ENCODE data around the gene KCNQ1OT1.

The KCNQ1OT1 gene

DNA sequence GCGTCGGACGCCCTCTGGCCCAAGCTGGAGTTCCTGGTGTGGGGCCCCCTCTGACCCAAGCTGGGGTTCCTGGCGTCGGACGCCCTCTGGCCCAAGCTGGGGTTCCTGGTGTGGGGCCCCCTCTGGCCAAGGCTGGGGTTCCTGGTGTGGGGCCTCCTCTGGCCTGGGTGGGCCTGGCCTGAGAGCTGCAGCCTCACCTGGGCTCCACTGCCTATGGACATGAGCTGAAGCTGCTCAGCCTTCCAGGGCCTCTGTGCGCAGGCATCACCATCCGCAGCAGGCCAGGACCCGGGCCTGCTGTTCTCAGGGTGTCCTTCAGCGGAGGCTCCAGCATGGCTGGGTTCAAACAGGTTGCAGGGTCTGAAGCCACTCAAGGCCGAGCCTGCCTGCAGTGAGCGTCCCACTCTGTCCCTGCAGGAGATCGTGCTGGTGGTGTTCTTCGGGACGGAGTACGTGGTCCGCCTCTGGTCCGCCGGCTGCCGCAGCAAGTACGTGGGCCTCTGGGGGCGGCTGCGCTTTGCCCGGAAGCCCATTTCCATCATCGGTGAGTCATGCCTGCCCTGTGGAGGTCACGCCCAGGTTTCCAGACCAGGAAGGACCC is 129.5 kb downstream of the KCNQ1OT1 start:
- no peak for DNase-seq (ENCODE audit: low read depth)

DNA sequence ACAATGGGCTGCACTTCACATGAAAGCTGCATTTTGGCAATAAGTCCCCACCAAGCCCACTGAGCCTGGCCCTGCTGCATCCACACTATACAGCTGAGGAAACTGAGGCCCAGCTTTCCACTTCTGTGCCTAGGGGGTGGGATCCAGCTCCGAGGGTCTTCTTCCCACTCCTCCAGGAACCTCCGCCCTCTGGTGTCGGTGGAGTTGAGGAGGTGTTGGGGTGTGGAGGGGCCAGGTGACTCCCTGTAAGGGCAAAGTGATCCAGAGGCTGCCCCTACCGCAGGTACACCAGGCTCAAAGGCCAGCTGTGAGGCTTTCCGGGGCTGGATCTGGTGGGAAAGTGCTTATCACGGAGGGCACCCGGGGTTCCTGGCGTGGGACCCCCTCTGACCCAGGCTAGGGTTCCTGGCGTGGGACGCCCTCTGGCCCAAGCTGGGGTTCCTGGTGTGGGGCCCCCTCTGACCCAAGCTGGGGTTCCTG is 130.0 kb downstream of the KCNQ1OT1 start:
- DNase-seq (ENCODE audit: low read depth) = no peak

DNA sequence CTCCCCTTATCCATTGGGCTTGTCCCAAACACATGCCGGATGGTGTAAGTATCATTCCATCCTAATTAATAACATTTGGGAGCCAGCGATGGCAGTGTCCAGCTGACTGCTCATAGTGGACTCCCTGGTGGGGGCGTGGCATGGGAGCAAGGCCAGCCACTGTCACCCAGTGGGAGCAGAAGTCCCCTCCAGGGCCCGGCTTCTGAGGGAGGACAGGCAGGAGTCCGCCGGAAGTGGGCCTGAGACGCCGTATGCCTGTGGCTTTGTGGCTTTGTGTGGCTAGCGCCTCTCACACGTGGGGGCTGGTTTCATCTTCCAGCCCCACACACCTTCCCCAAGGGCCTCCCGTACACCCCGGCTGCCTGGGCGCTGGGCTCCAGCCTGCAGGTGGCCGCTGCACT is 130.5 kb downstream of the KCNQ1OT1 start:
- peak; percentile 57 for DNase-seq (ENCODE audit: low read depth)

DNA sequence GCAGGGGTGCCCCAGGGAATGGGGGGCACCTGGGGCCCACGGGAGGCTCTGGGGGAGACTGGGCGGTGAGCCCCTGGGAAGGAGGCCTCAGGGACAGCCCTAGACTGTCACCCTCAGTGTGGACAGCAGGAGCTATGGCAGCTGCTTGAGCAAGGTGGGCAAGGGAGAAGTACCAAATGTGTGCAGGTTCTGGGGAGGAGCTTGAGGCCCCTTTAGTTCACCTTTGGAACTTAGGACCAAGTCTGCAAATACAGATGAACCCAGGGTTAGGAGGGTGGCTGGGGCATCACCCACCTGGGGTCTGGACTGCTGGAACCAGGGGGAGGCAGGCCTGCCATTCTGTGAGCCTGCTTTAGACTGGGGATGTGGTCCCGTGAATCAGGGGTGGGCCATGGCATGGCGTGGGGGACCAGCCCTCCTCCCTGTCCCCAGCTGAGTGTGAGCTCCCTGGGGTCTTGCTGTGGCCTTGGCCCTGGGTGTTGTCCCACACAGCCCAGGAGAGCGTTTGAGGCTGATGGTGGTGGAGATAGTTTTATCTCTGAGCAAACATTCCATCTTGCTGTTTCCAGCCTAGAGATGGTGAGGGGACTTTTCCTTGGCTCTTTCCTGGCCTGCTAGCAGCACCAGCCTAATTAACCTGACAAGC is 132.6 kb downstream of the KCNQ1OT1 start:
- DNase-seq (ENCODE audit: low read depth) = no peak

DNA sequence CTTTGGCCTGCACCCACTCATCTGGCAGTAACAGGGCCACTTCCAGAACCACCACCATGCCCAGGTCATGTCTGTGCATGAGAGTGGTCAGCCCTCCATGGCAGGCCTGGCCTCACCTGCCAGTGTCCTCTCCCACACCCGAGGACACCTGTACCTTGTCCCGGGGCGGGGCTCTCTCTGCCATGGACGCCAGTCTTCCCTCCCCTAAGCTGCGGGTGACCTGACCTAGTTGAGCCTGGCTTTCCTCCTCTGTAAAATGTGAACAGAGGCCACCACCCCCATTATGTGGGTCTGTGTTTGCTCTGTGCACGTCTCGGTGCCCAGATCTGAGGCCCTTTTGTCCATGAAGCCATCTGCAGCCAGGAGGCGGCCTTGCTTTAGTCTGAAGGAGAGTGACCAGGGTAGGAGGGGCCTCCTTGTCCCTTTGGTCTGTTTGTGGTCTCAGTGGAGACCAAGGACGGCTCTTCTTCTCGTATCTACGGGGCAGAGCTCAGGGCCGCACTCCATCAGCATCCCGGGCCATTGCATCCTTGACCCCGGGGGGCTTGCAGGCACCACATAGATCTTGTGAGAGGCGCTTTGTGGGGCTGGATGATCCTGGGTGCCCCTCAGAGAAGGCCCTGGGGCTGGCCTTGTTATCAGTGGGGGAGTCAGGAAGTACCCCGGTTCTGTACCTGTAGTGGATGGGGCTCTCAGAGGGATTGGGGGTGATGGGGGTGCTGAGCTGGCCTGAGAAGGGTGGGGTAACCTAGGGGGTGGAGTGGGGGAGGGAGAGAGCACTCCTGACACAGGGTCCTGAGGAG is 133.4 kb downstream of the KCNQ1OT1 start:
- no peak for DNase-seq (ENCODE audit: low read depth)

DNA sequence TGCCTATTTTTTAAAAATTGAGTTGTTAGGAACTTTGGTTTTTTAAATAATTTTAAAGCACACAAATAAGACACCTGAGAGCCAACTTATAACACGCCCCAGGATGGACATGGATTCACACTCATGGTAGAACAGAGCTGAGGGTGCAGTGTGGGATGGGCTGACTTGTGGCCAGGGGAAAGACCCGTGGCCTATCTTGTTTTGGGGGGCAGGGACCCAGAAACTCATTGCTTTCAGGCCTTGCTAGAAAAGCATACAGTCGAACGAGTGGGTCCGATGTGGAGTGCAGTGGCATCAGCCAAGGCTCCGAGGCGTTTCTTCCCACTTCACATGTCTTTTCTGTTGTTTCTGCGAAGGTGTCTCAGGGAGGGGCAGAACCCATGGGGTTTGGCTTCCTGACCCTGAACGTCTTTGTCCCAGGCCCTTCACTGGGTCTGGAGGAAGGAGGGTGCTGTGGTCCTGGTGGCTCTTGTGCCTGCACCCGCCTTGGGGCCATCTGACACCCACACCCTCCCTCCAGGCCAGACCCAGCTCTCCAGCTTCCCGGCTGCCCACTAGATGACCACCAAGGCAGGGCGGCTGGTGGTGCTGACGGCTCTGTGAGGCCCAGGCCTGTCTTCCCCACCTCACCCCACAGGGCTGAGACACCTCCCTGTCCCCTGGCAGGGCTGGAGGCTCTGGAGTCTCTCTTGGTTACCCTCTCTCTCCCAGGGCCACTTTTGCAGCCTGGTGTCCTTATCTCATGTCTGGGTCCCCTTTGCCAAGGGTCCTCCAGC is 134.2 kb downstream of the KCNQ1OT1 start:
- no peak for DNase-seq (ENCODE audit: low read depth)

DNA sequence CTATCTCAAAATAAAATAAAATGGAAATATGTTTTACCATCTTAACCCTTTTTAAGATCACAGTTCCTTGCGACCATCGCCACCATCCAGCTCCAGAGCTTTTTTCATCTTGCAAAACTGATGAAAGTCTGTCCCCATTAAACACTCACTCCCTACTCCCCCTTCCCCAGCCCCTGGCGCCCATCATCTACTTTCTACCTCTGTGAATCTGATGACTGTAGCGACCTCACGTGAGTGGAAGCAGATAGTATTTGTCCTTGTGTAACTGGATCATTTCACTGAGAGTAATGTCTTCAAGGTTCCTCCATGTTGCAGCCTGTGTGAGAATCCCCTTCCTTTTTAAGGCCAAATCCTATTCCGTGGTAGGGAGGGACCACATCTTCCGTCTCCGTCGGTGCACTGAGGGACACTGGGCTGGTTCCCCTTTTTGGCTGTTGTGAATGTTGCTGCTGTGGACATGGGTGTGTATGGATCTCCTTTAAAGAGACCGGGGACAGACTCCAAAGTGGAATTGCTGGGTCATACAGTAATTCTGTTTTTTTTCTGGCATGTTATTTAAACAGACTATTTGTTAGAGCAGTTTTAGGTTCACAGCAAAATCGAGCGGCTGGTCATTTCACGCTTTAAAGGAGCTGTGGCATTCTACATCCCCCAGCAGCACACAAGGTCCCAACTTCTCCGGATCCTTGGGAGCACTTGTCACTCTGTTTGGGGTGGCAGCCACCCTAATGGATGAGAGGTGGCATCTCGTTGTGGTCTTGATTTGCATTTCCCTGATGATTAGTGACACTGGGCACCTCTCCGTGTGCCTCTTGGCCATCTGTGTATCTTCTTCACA is 135.0 kb downstream of the KCNQ1OT1 start:
- DNase-seq (ENCODE audit: low read depth) = no peak

DNA sequence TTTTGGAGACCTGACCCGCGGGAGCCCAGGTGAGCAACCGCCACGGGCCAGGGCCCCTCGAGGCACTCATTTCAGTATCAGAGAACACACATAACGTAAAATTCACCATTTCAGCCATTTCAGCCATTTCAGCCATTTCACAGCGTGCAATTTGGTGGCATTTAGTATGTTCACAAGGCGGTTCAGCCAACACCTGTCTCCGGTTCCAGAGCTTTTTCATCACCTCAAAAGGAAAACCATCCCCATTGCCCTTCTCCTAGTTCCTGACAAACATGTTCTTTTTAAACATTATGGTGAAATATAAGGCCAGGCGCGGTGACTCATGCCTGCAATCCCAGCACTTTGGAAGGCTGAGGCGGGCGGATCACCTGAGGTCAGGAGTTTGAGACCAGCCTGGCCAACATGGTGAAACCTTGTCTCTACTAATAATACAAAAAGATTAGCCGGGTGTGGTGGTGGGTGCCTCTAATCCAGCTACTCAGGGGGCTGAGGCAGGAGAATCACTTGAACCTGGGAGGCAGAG is 135.7 kb downstream of the KCNQ1OT1 start:
- no peak for DNase-seq (ENCODE audit: low read depth)

DNA sequence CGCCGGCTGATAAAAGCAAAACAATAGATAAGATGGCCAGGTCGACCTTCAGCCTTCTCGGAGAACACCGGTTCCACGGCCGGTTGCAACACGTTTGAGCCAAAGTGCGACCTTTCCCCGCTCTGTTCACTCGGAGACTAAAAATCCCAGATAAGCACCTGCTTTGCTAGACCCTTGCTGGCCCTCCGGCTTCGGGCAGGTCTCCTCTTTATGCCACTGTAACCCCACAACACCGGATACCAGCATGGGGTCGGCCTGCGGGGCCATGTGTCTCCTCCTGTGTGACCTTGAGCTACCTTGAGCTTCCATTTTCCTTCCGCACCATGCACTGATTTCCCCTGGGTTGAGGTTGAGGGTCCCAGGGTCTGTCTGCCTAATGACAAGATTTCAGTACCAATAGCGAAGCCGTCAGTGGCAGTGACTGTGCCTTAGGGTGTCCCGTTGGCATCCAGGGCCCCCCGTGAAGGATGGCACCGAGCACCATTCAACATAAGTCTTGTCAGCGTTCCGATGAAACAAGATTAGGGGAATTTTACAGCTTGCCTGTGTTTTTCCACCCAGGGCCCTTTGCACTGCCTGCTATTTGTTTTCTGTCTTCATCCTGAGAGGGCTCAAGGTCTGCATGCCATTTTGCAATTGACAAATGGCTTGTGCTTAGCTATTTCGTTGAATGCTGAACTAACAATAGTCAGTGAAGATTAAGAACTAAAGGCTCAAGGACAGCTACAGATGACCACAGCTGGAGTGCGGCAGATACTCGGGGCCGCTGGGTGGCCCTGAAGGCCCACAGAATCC is 136.4 kb downstream of the KCNQ1OT1 start:
- DNase-seq (ENCODE audit: low read depth) = no peak

DNA sequence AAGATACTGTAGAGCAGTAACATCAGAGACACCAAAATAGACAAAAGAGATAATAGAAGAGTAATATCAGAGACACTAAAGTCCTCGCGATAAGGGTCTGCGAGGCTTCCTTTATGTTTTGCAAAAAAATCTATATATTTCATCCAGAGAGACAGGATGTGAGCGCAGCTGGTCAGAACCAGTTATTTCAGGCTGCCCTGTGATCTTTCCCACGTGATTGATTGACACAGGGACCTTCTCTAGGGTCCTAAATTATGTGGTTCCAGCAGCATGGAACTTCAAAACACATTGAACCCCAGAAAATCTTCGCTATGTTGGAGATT is 136.9 kb downstream of the KCNQ1OT1 start:
- no peak for DNase-seq (ENCODE audit: low read depth)

DNA sequence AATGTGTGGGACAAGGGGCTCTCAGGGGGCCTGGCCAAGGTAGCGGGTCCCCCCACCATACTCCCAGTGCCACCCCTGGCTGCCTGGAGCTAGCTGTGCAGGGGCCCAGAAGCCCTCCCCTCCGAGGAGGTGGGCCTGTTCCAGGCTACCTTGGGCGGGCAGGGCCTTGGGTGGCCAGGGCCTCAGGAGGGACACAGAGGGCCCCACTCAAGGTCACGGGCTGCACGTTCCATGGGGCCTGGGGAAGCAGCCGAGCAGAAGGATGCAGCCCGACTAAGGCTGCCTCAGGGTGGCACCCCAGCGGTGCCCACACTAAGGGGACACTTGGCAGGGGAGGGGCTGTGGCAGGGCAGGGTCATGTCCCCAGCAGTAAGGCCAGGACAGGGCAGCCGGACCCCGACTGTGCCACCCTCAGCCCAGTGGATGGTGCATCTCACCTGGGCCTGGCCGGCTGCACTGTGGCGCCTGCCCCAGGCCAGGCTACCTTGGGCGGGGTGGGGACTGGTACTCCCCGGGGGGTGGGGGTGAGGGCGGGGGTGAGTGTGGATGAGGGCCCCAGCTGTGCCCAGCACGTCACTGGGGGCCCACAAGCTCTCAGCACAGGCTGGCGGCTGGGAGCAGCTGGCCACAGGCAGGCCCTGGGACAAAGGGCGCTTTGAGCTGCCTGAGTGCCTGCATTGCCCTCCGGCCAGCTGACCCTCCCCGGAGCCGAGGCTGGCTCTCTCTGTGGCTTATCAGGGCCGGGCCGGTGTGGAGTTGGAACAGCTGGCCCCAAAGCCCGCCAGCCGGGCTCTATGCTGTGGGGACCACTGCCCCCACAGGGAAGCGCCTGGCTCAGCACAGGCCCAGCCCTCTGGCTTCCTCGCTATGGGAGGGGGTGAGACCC is 137.9 kb downstream of the KCNQ1OT1 start:
- DNase-seq (ENCODE audit: low read depth) = no peak

DNA sequence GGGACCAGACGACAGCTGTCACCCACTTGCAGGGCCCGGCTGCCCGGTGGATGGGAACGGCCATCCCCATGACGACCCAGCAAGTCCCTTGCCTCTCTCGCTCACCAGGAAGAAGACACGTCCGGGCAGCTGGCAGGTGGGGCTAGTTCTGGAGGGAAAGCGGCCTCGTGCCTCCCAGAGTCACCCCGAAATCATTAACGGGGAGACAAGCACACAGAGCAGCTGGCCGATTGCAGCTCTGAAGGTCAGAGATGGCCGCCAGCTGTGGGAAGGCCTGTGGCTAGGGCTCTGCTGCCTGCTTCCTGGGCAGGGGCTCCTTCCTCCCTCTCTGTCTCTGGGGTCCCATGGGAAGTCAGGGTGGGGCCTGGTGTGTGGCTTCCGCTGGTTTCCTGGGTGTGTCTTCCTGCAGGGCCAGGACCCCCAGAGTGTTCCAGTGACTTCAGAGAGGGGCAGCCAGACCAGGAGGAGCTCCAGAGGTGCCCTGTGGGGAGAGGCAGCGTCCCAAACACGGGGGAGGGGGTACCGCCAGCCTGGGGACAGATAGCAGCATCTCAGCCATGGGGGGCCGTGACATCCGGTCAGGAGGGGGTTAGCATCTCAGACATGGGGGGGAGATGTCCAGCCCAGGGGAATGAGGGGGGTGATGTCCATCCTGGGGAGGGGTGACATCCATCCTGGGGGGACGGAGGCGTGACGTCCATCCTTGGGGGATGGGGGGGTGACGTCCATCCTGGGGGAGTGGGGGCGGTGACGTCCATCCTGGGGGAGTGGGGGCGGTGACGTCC is 140.1 kb downstream of the KCNQ1OT1 start:
- DNase-seq (ENCODE audit: low read depth) = no peak

DNA sequence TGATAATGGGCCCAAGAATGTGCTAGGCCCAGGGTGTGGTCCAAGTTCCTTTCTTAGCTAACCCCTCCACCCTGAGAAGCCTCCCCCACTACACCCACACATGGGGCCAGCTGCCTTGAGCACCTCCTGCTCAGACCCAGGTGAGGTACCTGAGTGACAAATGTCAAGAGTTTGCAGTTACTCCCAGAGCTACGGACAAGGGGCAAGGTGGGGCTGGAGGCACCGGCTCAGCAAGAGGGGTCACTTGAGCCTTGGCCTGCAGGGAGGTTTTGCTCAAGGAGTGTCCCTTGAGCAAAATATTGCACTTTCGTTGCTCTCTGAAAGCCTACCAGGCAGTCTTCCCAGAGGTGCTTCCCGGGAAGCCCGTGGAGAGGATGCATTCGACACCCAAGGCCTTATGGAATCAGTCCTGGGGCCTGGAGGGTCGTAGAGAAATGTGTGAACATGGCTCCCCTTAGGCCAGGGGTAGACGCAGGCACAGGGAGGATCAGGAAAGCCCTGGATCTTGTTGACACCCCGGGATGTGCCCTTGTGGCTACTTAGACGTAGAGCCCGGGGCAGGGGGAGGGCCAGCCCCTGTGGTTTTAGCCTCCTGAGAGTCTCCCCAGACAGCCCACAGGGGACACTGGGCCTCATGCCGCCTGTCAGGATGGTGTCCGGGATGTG is 140.8 kb downstream of the KCNQ1OT1 start:
- DNase-seq (ENCODE audit: low read depth) = no peak

DNA sequence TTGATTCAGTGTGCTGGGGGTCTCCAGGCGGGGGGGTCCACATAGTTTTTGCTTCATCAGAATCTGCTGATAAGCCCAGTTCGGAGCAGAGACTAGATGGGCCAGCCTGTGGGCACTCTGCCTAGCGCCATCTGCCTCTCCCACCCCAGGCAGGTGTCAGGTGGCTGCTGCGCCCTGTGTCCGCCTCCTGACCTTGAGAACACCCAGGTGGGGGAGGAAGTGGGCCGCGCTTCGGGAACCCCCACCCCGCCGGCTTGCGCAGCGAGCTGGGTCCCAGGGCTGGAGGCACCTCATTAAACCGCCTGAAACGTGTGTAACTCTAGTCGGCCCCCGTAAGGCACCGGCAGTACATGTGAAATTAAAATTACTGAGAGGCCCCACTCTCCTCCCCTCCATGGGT is 141.4 kb downstream of the KCNQ1OT1 start:
- DNase-seq (ENCODE audit: low read depth) = no peak

Data from EH (cell line).